NT2/D1 (cell line): ENCODE results near the gene ACP6.

Experiments used
- DNase-seq: peaks from one replicate; pipeline ENCODE4 v3.0.0-alpha.2; 2011; ENCODE audit warnings: low read depth, low spot score
- H3K27me3 ChIP-seq: 2 replicates; pipeline ENCODE4 v1.6.0; 2011; ENCODE audit warnings: mild to moderate bottlenecking; ENCODE audit not compliant: insufficient read length, insufficient read depth
- H3K36me3 ChIP-seq: 2 replicates; pipeline ENCODE4 v1.6.1; 2011; ENCODE audit warnings: mild to moderate bottlenecking, low read length, mixed read lengths; ENCODE audit not compliant: insufficient read depth, insufficient read length
- H3K4me1 ChIP-seq: 2 replicates; pipeline ENCODE4 v1.5.1; 2011; ENCODE audit not compliant: insufficient read depth, insufficient read length
- H3K4me3 ChIP-seq: 2 replicates; pipeline ENCODE4 v1.5.1; 2011; ENCODE audit warnings: low read depth; ENCODE audit not compliant: insufficient read length
- H3K9ac ChIP-seq: 2 replicates; pipeline ENCODE4 v1.6.0; 2011; ENCODE audit warnings: low read depth; ENCODE audit not compliant: insufficient read length
- H3K9me3 ChIP-seq: 2 replicates; pipeline ENCODE4 v1.5.1; 2011; ENCODE audit warnings: mild to moderate bottlenecking, low read length; ENCODE audit not compliant: insufficient read depth
- SUZ12 ChIP-seq: IDR thresholded peaks from 2 replicates; pipeline ENCODE4 v1.6.1; 2011; ENCODE audit not compliant: insufficient read length, insufficient read depth; ENCODE audit errors: extremely low read depth
- YY1 ChIP-seq: IDR thresholded peaks from 2 replicates; pipeline ENCODE4 v1.6.1; 2011; ENCODE audit not compliant: insufficient read length, insufficient read depth
- ZNF274 ChIP-seq: IDR thresholded peaks from 2 replicates; pipeline ENCODE4 v1.6.1; 2011; ENCODE audit warnings: mild to moderate bottlenecking, low read depth, low read length

The ACP6 gene

GRCh38 chr1:147648933-147649332 lies 21.4 kb downstream of the ACP6 start:
- H3K36me3 ChIP-seq: peaks cover 55% of the 10 kb centered on the region

GRCh38 chr1:147647796-147648633 lies 22.3 kb downstream of the ACP6 start:
- DNase-seq: no peak
- H3K36me3 ChIP-seq: peaks cover 56% of the 10 kb centered on the region
- no peak overlapping the region for H3K4me3 ChIP-seq
- peaks cover 4% of the 10 kb centered on the region for H3K4me1 ChIP-seq
- TF ChIP-seq YY1 (no peak), SUZ12 (no peak), ZNF274 (no peak)
- H3K9ac ChIP-seq: no peak overlapping the region
- no peaks in the 10 kb centered on the region for H3K27me3 ChIP-seq
- no peaks in the 10 kb centered on the region for H3K9me3 ChIP-seq

More at GRCh38 chr1:147648933-147649332, 21.4 kb downstream of the ACP6 start:
- Histone ChIP-seq H3K4me1 (peaks cover 4% of the 10 kb centered on the region), H3K4me3 (no peak overlapping the region), H3K9ac (no peak overlapping the region), H3K27me3 (no peaks in the 10 kb centered on the region), H3K9me3 (no peaks in the 10 kb centered on the region)
- no peak for DNase-seq
- TF ChIP-seq ZNF274 (no peak), YY1 (no peak), SUZ12 (no peak)

GRCh38 chr1:147643974-147644373 lies 26.4 kb downstream of the ACP6 start:
- no peaks in the 10 kb centered on the region for H3K9me3 ChIP-seq
- no peak overlapping the region for H3K9ac ChIP-seq
- TF ChIP-seq ZNF274 (no peak), SUZ12 (no peak), YY1 (no peak)
- no peak overlapping the region for H3K4me3 ChIP-seq
- H3K27me3 ChIP-seq: no peaks in the 10 kb centered on the region
- peaks cover 28% of the 10 kb centered on the region for H3K36me3 ChIP-seq
- peaks cover 8% of the 10 kb centered on the region for H3K4me1 ChIP-seq
- no peak for DNase-seq

GRCh38 chr1:147641695-147642592 lies 28.4 kb downstream of the ACP6 start:
- peak; percentile 61 for DNase-seq
- TF ChIP-seq ZNF274: no peak
- TF ChIP-seq SUZ12: no peak
- TF ChIP-seq YY1: no peak

GRCh38 chr1:147641291-147641690 lies 29.0 kb downstream of the ACP6 start:
- no peak for DNase-seq
- Histone ChIP-seq H3K4me1 (peaks cover 8% of the 10 kb centered on the region), H3K4me3 (no peak overlapping the region), H3K27me3 (no peaks in the 10 kb centered on the region), H3K9me3 (no peaks in the 10 kb centered on the region), H3K9ac (peak overlapping the region; percentile 13), H3K36me3 (peaks cover 14% of the 10 kb centered on the region)
- TF ChIP-seq SUZ12 (no peak), YY1 (no peak), ZNF274 (no peak)

More at GRCh38 chr1:147641695-147642592, 28.4 kb downstream of the ACP6 start:
- Histone ChIP-seq H3K4me1 (peaks cover 8% of the 10 kb centered on the region), H3K4me3 (no peak overlapping the region), H3K9ac (peak overlapping the region; percentile 13), H3K27me3 (no peaks in the 10 kb centered on the region), H3K36me3 (peaks cover 14% of the 10 kb centered on the region), H3K9me3 (no peaks in the 10 kb centered on the region)

GRCh38 chr1:147640553-147641165 lies 29.7 kb downstream of the ACP6 start:
- no peak for TF ChIP-seq SUZ12
- no peak for TF ChIP-seq ZNF274
- TF ChIP-seq YY1: no peak
- peak; percentile 85 for DNase-seq
- Histone ChIP-seq H3K36me3 (peaks cover 14% of the 10 kb centered on the region), H3K27me3 (no peaks in the 10 kb centered on the region), H3K9me3 (no peaks in the 10 kb centered on the region), H3K4me3 (no peak overlapping the region), H3K9ac (no peak overlapping the region), H3K4me1 (peaks cover 8% of the 10 kb centered on the region)
